ENCODE data around the gene STIM2.

GRCh38 chr4:26955241-26955640 is 94.6 kb downstream of the STIM2 start:
- TF ChIP-seq CTCF (conservative IDR thresholded peaks at IDR 0.05), result no peak
- no peak for TF ChIP-seq EZH2 (IDR thresholded peaks at IDR 0.05; ENCODE audit: low read depth)

Measured in PC-9 (cell line).